Hepatocyte (in vitro differentiated cells): ENCODE results near the gene PCDH8. TPM values are rescaled to one million over a fixed set of nuclear protein-coding genes. Genes with fewer than 3 reads are reported as not detected.
A peak's percentile ranks its signal among the peaks of the same experiment; 100 is the strongest.

ENCODE experiments used
- DNase-seq: peaks from one replicate; pipeline ENCODE4 v3.0.0-alpha.2; 2016; ENCODE audit warnings: low spot score
- H2AFZ ChIP-seq: fragments of 200-600 bp; sonication (generic); 2 replicates; pipeline ENCODE4 v1.6.0; 2016; ENCODE audit warnings: antibody characterized with exemption, mild to moderate bottlenecking
- H3K27ac ChIP-seq: fragments of 200-600 bp; sonication (generic); 2 replicates; pipeline ENCODE4 v1.5.1; 2016; ENCODE audit warnings: mild to moderate bottlenecking
- H3K27me3 ChIP-seq: fragments of 200-600 bp; sonication (generic); 2 replicates; pipeline ENCODE4 v1.6.1; 2016
- H3K36me3 ChIP-seq: fragments of 200-600 bp; sonication (generic); replicated peaks from 2 replicates; pipeline ENCODE4 v1.5.1; 2016; ENCODE audit warnings: low read depth; ENCODE audit not compliant: insufficient read depth
- H3K4me1 ChIP-seq: fragments of 200-600 bp; sonication (generic); 2 replicates; pipeline ENCODE4 v1.5.1; 2016; ENCODE audit warnings: mild to moderate bottlenecking, moderate library complexity; ENCODE audit not compliant: insufficient read depth
- H3K4me2 ChIP-seq: fragments of 200-600 bp; sonication (generic); 2 replicates; pipeline ENCODE4 v1.6.0; 2016
- H3K4me3 ChIP-seq: fragments of 200-600 bp; sonication (generic); 2 replicates; pipeline ENCODE4 v1.5.1; 2016; ENCODE audit warnings: mild to moderate bottlenecking
- H3K79me2 ChIP-seq: fragments of 200-600 bp; sonication (generic); 2 replicates; pipeline ENCODE4 v1.6.0; 2017; ENCODE audit warnings: mild to moderate bottlenecking
- H3K9me2 ChIP-seq: fragments of 200-600 bp; sonication (generic); replicated peaks from 2 replicates; pipeline ENCODE4 v1.6.0; 2017; ENCODE audit warnings: mild to moderate bottlenecking; ENCODE audit not compliant: insufficient read depth
- H3K9me3 ChIP-seq: fragments of 200-600 bp; sonication (generic); 2 replicates; pipeline ENCODE4 v1.5.1; 2016; ENCODE audit warnings: low read depth, mild to moderate bottlenecking
- H4K20me1 ChIP-seq: fragments of 200-600 bp; sonication (generic); 2 replicates; pipeline ENCODE4 v1.6.0; 2016; ENCODE audit warnings: mild to moderate bottlenecking; ENCODE audit not compliant: insufficient read depth, poor library complexity, severe bottlenecking
- EZH2 ChIP-seq: fragments of 200-600 bp; sonication (generic); IDR thresholded peaks from 2 replicates; pipeline ENCODE4 v1.6.1; 2016; ENCODE audit warnings: antibody characterized with exemption, mild to moderate bottlenecking, borderline replicate concordance
- EZH2phosphoT487 ChIP-seq: fragments of 200-600 bp; sonication (generic); IDR thresholded peaks from one replicate; pipeline ENCODE4 v1.6.1; 2018; ENCODE audit warnings: antibody characterized with exemption, mild to moderate bottlenecking, low read depth, moderate library complexity; ENCODE audit not compliant: unreplicated experiment, severe bottlenecking
- WGBS: methylation state at CpG from one replicate; pipeline ENCODE4 v1.1.6; 2016; ENCODE audit warnings: low lambda C conversion rate; ENCODE audit errors: missing lambda C conversion rate; 5-methylcytosine and 5-hydroxymethylcytosine counted together
- polyA plus RNA-seq: library from polyadenylated mRNA; unstranded; fragments of >200 nt; fragmentation: Nextera tagmentation; extraction: Ambion mirVana; gene quantifications from 2 replicates; pipeline ENCODE4 v1.2.1, GENCODE V29; 2016
- total RNA-seq: library from RNA; depleted of rRNA; stranded (reverse); fragments of >200 nt; gene quantifications from 2 replicates; pipeline ENCODE4 v1.2.3, GENCODE V29; 2014
- TF ChIP-seq, protein P1 (sequence below): fragments of 200-600 bp; sonication (generic); IDR thresholded peaks from 2 replicates; pipeline ENCODE4 v1.5.1; 2016; ENCODE audit warnings: antibody characterized with exemption, mild to moderate bottlenecking; ENCODE audit not compliant: poor library complexity

Gene PCDH8
- total and polyA plus RNA-seq, 2 experiments from 2014 or later, result 0.19 to 0.37 TPM

DNA sequence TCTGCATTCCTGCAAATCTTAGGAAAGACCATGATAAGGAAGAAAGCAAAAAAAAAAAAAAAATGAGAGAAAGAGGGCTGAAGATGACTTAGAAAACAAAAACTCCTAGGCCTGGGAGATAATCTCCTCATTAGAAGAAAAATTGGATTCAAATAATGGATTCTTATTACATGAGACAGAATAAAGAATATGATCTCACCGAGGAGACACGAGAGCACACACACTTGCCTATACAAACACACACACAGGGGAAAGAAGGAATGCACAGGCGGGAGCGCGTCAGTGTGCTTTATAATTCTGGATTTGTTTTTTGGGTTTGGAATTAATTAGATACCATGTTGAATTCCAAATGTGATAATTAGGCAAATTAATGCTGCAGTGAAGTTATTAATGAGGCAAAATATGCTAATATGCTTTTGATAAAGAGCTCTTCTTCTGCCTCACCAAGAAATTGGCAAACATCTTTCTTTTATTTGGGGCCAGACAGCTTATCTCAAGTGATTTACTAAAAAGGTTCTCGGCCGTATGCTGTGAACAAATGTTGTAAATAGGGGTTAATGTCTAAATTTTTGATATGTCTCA lies 36.1 kb upstream of the PCDH8 start:
- Histone ChIP-seq H3K79me2 (no peaks in the 10 kb centered on the region), H3K4me1 (no peaks in the 10 kb centered on the region), H4K20me1 (no peaks in the 10 kb centered on the region), H3K9me3 (no peaks in the 10 kb centered on the region), H3K4me3 (no peak overlapping the region), H3K9me2 (no peaks in the 10 kb centered on the region), H3K36me3 (no peaks in the 10 kb centered on the region), H3K27ac (no peak overlapping the region), H3K27me3 (no peaks in the 10 kb centered on the region), H2AFZ (no peak overlapping the region), H3K4me2 (no peak overlapping the region)
- DNase-seq, result no peak
- TF ChIP-seq EZH2phosphoT487, result no peak
- TF ChIP-seq, protein P1, sequence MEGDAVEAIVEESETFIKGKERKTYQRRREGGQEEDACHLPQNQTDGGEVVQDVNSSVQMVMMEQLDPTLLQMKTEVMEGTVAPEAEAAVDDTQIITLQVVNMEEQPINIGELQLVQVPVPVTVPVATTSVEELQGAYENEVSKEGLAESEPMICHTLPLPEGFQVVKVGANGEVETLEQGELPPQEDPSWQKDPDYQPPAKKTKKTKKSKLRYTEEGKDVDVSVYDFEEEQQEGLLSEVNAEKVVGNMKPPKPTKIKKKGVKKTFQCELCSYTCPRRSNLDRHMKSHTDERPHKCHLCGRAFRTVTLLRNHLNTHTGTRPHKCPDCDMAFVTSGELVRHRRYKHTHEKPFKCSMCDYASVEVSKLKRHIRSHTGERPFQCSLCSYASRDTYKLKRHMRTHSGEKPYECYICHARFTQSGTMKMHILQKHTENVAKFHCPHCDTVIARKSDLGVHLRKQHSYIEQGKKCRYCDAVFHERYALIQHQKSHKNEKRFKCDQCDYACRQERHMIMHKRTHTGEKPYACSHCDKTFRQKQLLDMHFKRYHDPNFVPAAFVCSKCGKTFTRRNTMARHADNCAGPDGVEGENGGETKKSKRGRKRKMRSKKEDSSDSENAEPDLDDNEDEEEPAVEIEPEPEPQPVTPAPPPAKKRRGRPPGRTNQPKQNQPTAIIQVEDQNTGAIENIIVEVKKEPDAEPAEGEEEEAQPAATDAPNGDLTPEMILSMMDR, result no peak
- no peak for TF ChIP-seq EZH2
- WGBS, result 45% methylated on average over 7 of the region's 7 CpGs

DNA sequence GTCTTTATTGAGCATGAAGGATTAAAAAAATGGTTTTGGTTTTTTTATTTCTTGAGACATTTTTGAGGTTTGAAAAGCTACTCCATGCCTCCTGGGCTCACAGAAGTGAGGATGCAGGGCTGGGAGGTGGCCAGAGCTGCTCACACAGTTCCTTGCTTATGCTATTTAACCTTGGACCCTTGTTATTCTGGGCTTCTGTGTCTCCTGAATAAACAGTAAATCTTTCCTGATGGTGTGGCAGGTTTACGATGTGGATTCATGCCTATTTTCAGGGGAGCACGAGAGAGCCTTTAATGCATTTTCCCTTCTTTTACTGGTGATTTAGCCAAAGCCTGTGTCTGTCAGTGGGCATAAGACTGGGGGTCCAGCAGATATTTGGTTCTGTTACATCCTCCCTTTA lies 34.3 kb upstream of the PCDH8 start:
- TF ChIP-seq, protein P1, result no peak
- no peak for TF ChIP-seq EZH2
- no peak for TF ChIP-seq EZH2phosphoT487
- no peak overlapping the region for H2AFZ ChIP-seq
- WGBS, result 26% methylated on average over 2 of the region's 2 CpGs
- H3K9me3 ChIP-seq, result no peaks in the 10 kb centered on the region
- no peaks in the 10 kb centered on the region for H4K20me1 ChIP-seq
- no peak overlapping the region for H3K4me2 ChIP-seq
- H3K4me3 ChIP-seq, result no peak overlapping the region
- no peaks in the 10 kb centered on the region for H3K9me2 ChIP-seq
- DNase-seq, result no peak
- no peak overlapping the region for H3K27ac ChIP-seq
- no peaks in the 10 kb centered on the region for H3K79me2 ChIP-seq
- H3K4me1 ChIP-seq, result no peaks in the 10 kb centered on the region
- no peaks in the 10 kb centered on the region for H3K36me3 ChIP-seq
- no peaks in the 10 kb centered on the region for H3K27me3 ChIP-seq

DNA sequence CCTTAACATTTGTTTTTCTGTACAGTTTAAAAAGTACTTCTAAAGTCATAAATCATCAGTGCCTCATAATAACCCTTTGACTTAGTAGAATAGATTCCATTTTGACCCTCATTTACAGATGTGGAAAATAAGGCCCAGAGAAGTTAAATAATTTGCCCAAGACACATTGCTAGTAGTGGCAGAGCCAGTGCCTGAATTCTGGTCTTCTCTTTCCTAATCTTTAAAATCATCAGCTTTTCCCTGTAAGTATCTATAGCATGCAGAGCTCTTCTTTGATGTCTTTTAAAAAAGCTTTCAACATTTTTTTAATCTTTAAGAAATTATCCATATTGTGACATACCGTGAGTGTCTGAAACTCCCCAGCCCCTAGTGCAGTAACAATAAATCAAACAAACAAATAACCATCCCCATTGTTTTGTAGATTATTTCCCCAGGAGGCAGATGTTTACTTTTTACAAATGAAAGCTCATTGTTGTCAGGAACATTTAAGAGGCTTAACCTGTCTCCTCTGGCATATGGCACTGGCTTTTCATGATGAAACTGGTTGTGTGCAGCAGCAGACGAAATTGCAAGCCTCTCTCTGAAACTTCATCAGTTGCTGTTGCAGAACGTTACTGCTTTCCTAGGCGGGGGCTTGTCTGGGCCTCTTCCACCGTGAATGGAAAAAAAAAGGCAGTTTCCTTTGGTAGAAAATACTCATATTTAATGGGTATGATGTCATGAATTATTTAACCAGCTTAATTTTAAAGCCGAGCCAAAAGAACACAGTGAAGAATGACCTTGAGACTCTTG lies 31.7 kb upstream of the PCDH8 start:
- Histone ChIP-seq H3K4me1 (no peaks in the 10 kb centered on the region), H3K4me2 (no peak overlapping the region), H3K27me3 (no peaks in the 10 kb centered on the region), H3K9me3 (no peaks in the 10 kb centered on the region), H3K36me3 (no peaks in the 10 kb centered on the region), H3K9me2 (no peaks in the 10 kb centered on the region), H4K20me1 (no peaks in the 10 kb centered on the region), H3K79me2 (no peaks in the 10 kb centered on the region), H3K27ac (no peak overlapping the region), H3K4me3 (no peak overlapping the region), H2AFZ (no peak overlapping the region)
- DNase-seq, result peak; percentile 7
- 17% methylated on average over 6 of the region's 6 CpGs for WGBS
- TF ChIP-seq, protein P1, result no peak
- no peak for TF ChIP-seq EZH2phosphoT487
- no peak for TF ChIP-seq EZH2
